ENCODE results near the gene GABRG3.

The GABRG3 gene

GRCh38 chr15:27500206-27500605 is 529.2 kb downstream of the GABRG3 start:
- Histone ChIP-seq H3K4me1 (ENCODE audit: control insufficient read depth, insufficient read depth, low read length) (no peaks in the 10 kb centered on the region), H3K9ac (ENCODE audit: low read depth, low read length) (no peak overlapping the region)

GRCh38 chr15:27506752-27507151 is 535.8 kb downstream of the GABRG3 start:
- Histone ChIP-seq H3K9ac (ENCODE audit: low read depth, low read length) (no peak overlapping the region), H3K27me3 (ENCODE audit: control insufficient read depth, insufficient read depth, low read length) (no peaks in the 10 kb centered on the region), H3K9me3 (ENCODE audit: control insufficient read depth, insufficient read depth, low read length) (peaks cover 2% of the 10 kb centered on the region), H3K4me3 (ENCODE audit: low read depth, low read length) (no peak overlapping the region), H3K4me1 (ENCODE audit: control insufficient read depth, insufficient read depth, low read length) (no peaks in the 10 kb centered on the region), H3K36me3 (ENCODE audit: control insufficient read depth, insufficient read depth, low read length) (no peaks in the 10 kb centered on the region)

More at GRCh38 chr15:27500206-27500605, 529.2 kb downstream of the GABRG3 start:
- no peaks in the 10 kb centered on the region for H3K9me3 ChIP-seq (ENCODE audit: control insufficient read depth, insufficient read depth, low read length)
- H3K27me3 ChIP-seq (ENCODE audit: control insufficient read depth, insufficient read depth, low read length): no peaks in the 10 kb centered on the region
- H3K36me3 ChIP-seq (ENCODE audit: control insufficient read depth, insufficient read depth, low read length): no peaks in the 10 kb centered on the region
- H3K4me3 ChIP-seq (ENCODE audit: low read depth, low read length): no peak overlapping the region

GRCh38 chr15:27509014-27509413 is 538.0 kb downstream of the GABRG3 start:
- Histone ChIP-seq H3K36me3 (ENCODE audit: control insufficient read depth, insufficient read depth, low read length) (no peaks in the 10 kb centered on the region), H3K27me3 (ENCODE audit: control insufficient read depth, insufficient read depth, low read length) (no peaks in the 10 kb centered on the region), H3K9me3 (ENCODE audit: control insufficient read depth, insufficient read depth, low read length) (peaks cover 3% of the 10 kb centered on the region), H3K4me3 (ENCODE audit: low read depth, low read length) (no peak overlapping the region), H3K4me1 (ENCODE audit: control insufficient read depth, insufficient read depth, low read length) (no peaks in the 10 kb centered on the region), H3K9ac (ENCODE audit: low read depth, low read length) (no peak overlapping the region)

GRCh38 chr15:27512281-27513001 is 541.5 kb downstream of the GABRG3 start:
- Histone ChIP-seq H3K4me1 (ENCODE audit: control insufficient read depth, insufficient read depth, low read length) (no peaks in the 10 kb centered on the region), H3K27me3 (ENCODE audit: control insufficient read depth, insufficient read depth, low read length) (no peaks in the 10 kb centered on the region), H3K9ac (ENCODE audit: low read depth, low read length) (no peak overlapping the region), H3K4me3 (ENCODE audit: low read depth, low read length) (no peak overlapping the region), H3K9me3 (ENCODE audit: control insufficient read depth, insufficient read depth, low read length) (peaks cover 3% of the 10 kb centered on the region), H3K36me3 (ENCODE audit: control insufficient read depth, insufficient read depth, low read length) (no peaks in the 10 kb centered on the region)

GRCh38 chr15:27514526-27514925 is 543.5 kb downstream of the GABRG3 start:
- Histone ChIP-seq H3K9me3 (ENCODE audit: control insufficient read depth, insufficient read depth, low read length) (peaks cover 3% of the 10 kb centered on the region), H3K4me3 (ENCODE audit: low read depth, low read length) (no peak overlapping the region), H3K36me3 (ENCODE audit: control insufficient read depth, insufficient read depth, low read length) (no peaks in the 10 kb centered on the region), H3K4me1 (ENCODE audit: control insufficient read depth, insufficient read depth, low read length) (no peaks in the 10 kb centered on the region), H3K9ac (ENCODE audit: low read depth, low read length) (no peak overlapping the region), H3K27me3 (ENCODE audit: control insufficient read depth, insufficient read depth, low read length) (no peaks in the 10 kb centered on the region)

- Histone ChIP-seq H3K9me3 (ENCODE audit: control insufficient read depth, insufficient read depth, low read length) (no peaks in the 10 kb centered on the region), H3K36me3 (ENCODE audit: control insufficient read depth, insufficient read depth, low read length) (no peaks in the 10 kb centered on the region), H3K27me3 (ENCODE audit: control insufficient read depth, insufficient read depth, low read length) (no peaks in the 10 kb centered on the region), H3K4me3 (ENCODE audit: low read depth, low read length) (no peak overlapping the region), H3K4me1 (ENCODE audit: control insufficient read depth, insufficient read depth, low read length) (no peaks in the 10 kb centered on the region), H3K9ac (ENCODE audit: low read depth, low read length) (no peak overlapping the region)
Measured at GRCh38 chr15:27527490-27528067, 556.6 kb downstream of the GABRG3 start.

GRCh38 chr15:27529399-27529798 is 558.4 kb downstream of the GABRG3 start:
- H3K4me3 ChIP-seq (ENCODE audit: low read depth, low read length): no peak overlapping the region
- H3K9me3 ChIP-seq (ENCODE audit: control insufficient read depth, insufficient read depth, low read length): no peaks in the 10 kb centered on the region
- no peaks in the 10 kb centered on the region for H3K36me3 ChIP-seq (ENCODE audit: control insufficient read depth, insufficient read depth, low read length)
- H3K4me1 ChIP-seq (ENCODE audit: control insufficient read depth, insufficient read depth, low read length): no peaks in the 10 kb centered on the region
- H3K27me3 ChIP-seq (ENCODE audit: control insufficient read depth, insufficient read depth, low read length): no peaks in the 10 kb centered on the region
- H3K9ac ChIP-seq (ENCODE audit: low read depth, low read length): no peak overlapping the region

GRCh38 chr15:27530994-27531393 is 560.0 kb downstream of the GABRG3 start:
- no peak overlapping the region for H3K9ac ChIP-seq (ENCODE audit: low read depth, low read length)
- H3K9me3 ChIP-seq (ENCODE audit: control insufficient read depth, insufficient read depth, low read length): no peaks in the 10 kb centered on the region
- H3K36me3 ChIP-seq (ENCODE audit: control insufficient read depth, insufficient read depth, low read length): no peaks in the 10 kb centered on the region
- H3K27me3 ChIP-seq (ENCODE audit: control insufficient read depth, insufficient read depth, low read length): no peaks in the 10 kb centered on the region
- no peaks in the 10 kb centered on the region for H3K4me1 ChIP-seq (ENCODE audit: control insufficient read depth, insufficient read depth, low read length)
- H3K4me3 ChIP-seq (ENCODE audit: low read depth, low read length): no peak overlapping the region

- Histone ChIP-seq H3K9me3 (ENCODE audit: control insufficient read depth, insufficient read depth, low read length) (no peaks in the 10 kb centered on the region), H3K36me3 (ENCODE audit: control insufficient read depth, insufficient read depth, low read length) (no peaks in the 10 kb centered on the region), H3K4me1 (ENCODE audit: control insufficient read depth, insufficient read depth, low read length) (no peaks in the 10 kb centered on the region), H3K27me3 (ENCODE audit: control insufficient read depth, insufficient read depth, low read length) (no peaks in the 10 kb centered on the region), H3K9ac (ENCODE audit: low read depth, low read length) (no peak overlapping the region), H3K4me3 (ENCODE audit: low read depth, low read length) (no peak overlapping the region)
Measured at GRCh38 chr15:27532358-27532757, 561.4 kb downstream of the GABRG3 start.

- Histone ChIP-seq H3K9me3 (ENCODE audit: control insufficient read depth, insufficient read depth, low read length) (no peaks in the 10 kb centered on the region), H3K9ac (ENCODE audit: low read depth, low read length) (no peak overlapping the region), H3K4me3 (ENCODE audit: low read depth, low read length) (no peak overlapping the region), H3K4me1 (ENCODE audit: control insufficient read depth, insufficient read depth, low read length) (no peaks in the 10 kb centered on the region), H3K27me3 (ENCODE audit: control insufficient read depth, insufficient read depth, low read length) (no peaks in the 10 kb centered on the region), H3K36me3 (ENCODE audit: control insufficient read depth, insufficient read depth, low read length) (no peaks in the 10 kb centered on the region)
Measured at GRCh38 chr15:27535445-27536129, 564.6 kb downstream of the GABRG3 start.

- Histone ChIP-seq H3K27me3 (ENCODE audit: control insufficient read depth, insufficient read depth, low read length) (no peaks in the 10 kb centered on the region), H3K4me3 (ENCODE audit: low read depth, low read length) (no peak overlapping the region), H3K36me3 (ENCODE audit: control insufficient read depth, insufficient read depth, low read length) (no peaks in the 10 kb centered on the region), H3K4me1 (ENCODE audit: control insufficient read depth, insufficient read depth, low read length) (no peaks in the 10 kb centered on the region), H3K9ac (ENCODE audit: low read depth, low read length) (peak overlapping the region; percentile 30), H3K9me3 (ENCODE audit: control insufficient read depth, insufficient read depth, low read length) (no peaks in the 10 kb centered on the region)
Measured at GRCh38 chr15:27538325-27538724, 567.3 kb downstream of the GABRG3 start.

- Histone ChIP-seq H3K27me3 (ENCODE audit: control insufficient read depth, insufficient read depth, low read length) (no peaks in the 10 kb centered on the region), H3K9me3 (ENCODE audit: control insufficient read depth, insufficient read depth, low read length) (no peaks in the 10 kb centered on the region), H3K9ac (ENCODE audit: low read depth, low read length) (no peak overlapping the region), H3K4me1 (ENCODE audit: control insufficient read depth, insufficient read depth, low read length) (no peaks in the 10 kb centered on the region), H3K4me3 (ENCODE audit: low read depth, low read length) (no peak overlapping the region), H3K36me3 (ENCODE audit: control insufficient read depth, insufficient read depth, low read length) (no peaks in the 10 kb centered on the region)
Measured at GRCh38 chr15:27541581-27541980, 570.6 kb downstream of the GABRG3 start.
